Keratinocyte (primary cell): ENCODE measurements around the gene SLCO2B1.

Source experiments
- EZH2 ChIP-seq: IDR thresholded peaks from one replicate; pipeline ENCODE4 v1.6.1; 2012; ENCODE audit warnings: inconsistent platforms, mild to moderate bottlenecking, low read length, moderate library complexity
- TF ChIP-seq, protein P1 (sequence below), 3 experiments: IDR thresholded peaks in 1 of 3; conservative IDR thresholded peaks in 1 of 3; optimal IDR thresholded peaks in 1 of 3; 2 replicates in 2 of 3; 3 replicates in 1 of 3; pipeline versions ENCODE3 to v1.5.1; 2011; ENCODE audit warnings: low read length in 3 of 3, mild to moderate bottlenecking in 3 of 3, moderate library complexity in 2 of 3, control low read depth in 1 of 3, inconsistent platforms in 1 of 3; ENCODE audit not compliant: insufficient read depth in 2 of 3; ENCODE audit errors: extremely low read depth in 1 of 3

- TF ChIP-seq, protein P1, sequence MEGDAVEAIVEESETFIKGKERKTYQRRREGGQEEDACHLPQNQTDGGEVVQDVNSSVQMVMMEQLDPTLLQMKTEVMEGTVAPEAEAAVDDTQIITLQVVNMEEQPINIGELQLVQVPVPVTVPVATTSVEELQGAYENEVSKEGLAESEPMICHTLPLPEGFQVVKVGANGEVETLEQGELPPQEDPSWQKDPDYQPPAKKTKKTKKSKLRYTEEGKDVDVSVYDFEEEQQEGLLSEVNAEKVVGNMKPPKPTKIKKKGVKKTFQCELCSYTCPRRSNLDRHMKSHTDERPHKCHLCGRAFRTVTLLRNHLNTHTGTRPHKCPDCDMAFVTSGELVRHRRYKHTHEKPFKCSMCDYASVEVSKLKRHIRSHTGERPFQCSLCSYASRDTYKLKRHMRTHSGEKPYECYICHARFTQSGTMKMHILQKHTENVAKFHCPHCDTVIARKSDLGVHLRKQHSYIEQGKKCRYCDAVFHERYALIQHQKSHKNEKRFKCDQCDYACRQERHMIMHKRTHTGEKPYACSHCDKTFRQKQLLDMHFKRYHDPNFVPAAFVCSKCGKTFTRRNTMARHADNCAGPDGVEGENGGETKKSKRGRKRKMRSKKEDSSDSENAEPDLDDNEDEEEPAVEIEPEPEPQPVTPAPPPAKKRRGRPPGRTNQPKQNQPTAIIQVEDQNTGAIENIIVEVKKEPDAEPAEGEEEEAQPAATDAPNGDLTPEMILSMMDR (optimal IDR thresholded peaks at IDR 0.05 in 1 of 3, IDR thresholded peaks at IDR 0.05 in 1 of 3, conservative IDR thresholded peaks at IDR 0.05 in 1 of 3; ENCODE audit: extremely low read depth in 1 of 3, insufficient read depth in 2 of 3, low read length in 3 of 3): no peak
- TF ChIP-seq EZH2: no peak
Observed at GRCh38 chr11:75135021-75135650, 15.8 kb upstream of the SLCO2B1 start.
